GM21381 (cell line): ENCODE data around the gene TEX2.

Source experiments
- ATAC-seq: cut with Tn5 transposase; IDR thresholded peaks from one replicate; pipeline ENCODE4 v1.9.1; 2021; ENCODE audit warnings: mild to moderate bottlenecking, moderate library complexity; ENCODE audit not compliant: unreplicated experiment

TEX2 gene

GRCh38 chr17:64263000-64263766 lies at the start of gene TEX2:
TEX2 (minus strand) TSS chr17:64263260; CDS start chr17:64214217, 49,043 bp downstream.
- peak; percentile 86 for ATAC-seq

DNA sequence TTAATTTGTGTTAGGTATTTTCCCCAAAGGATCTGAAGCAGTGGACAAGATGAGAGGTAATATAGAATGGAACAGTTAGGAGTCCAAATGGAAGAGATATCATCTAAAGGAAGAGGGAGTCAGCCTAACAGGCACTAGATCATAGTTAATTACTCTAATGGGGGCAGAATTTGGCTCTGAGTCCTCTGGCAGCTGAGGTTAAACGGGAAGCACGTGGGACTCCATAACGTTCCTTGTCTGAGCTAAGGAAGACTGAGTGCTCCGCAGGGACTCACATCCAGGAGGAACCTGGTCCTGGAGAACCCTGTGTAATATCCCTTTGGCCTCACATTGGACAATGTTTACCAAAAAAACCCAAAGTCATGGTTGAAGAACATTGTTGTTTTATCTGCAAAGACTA lies 46.6 kb upstream of the TEX2 start:
- ATAC-seq, result no peak

- ATAC-seq, result no peak
These were observed 46.0 kb upstream of the TEX2 start for GRCh38 chr17:64309021-64309420.

DNA sequence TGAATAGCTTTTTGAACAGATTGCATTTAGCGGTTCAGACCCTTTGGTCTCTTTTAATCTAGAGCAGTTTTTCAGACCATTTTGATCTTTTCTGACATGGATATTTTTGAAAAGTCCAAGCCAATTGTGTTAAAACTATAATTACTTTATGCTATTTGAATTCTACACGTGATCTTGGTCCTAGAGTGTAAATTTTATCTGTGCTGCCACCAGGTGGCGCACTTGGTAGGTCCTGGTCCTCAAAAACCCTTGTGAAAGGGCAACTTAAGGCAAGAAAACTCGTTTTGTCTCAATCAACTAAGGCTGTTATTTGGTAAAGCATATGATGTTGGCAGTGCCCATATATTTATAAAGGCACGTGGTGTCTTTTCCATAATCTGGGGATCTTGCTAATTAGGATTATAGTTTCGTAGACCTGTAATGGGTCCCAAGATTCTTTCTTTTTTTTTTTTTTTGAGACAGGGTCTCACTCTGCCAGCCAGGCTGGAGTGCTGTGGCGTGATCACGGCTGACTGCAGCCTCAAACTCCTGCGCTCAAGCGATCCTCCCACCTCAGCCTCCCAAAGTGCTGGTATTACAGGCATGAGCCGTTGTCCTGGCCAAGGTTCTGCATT lies 43.9 kb upstream of the TEX2 start:
- no peak for ATAC-seq

DNA sequence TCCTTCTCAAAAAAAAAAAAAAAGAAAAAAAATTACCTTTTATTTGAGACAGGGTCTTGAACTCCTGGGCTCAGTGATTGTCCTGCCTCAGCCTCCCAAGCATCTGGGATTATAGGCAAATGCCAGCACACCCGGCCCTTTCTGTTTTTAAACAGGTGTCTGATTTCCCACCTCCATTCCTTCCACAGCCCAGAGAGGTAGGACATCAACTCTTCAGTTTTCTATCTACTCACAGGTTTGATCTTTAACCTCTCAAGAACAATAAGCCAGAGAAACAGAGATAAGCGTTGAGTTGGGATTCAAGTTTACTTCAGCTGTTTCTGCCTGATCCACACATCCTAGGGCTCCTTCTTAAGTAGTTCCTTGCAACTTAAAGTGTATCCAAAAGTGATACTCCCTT lies 41.5 kb upstream of the TEX2 start:
- no peak for ATAC-seq

- no peak for ATAC-seq
These were observed 37.6 kb upstream of the TEX2 start for GRCh38 chr17:64300699-64300965.

- ATAC-seq, result no peak
These were observed 34.5 kb upstream of the TEX2 start for GRCh38 chr17:64297467-64298088.

- no peak for ATAC-seq
These were observed 33.2 kb upstream of the TEX2 start for GRCh38 chr17:64296246-64296645.

GRCh38 chr17:64295146-64295545 lies 32.1 kb upstream of the TEX2 start:
- ATAC-seq, result no peak

GRCh38 chr17:64291268-64291851 lies 28.3 kb upstream of the TEX2 start:
- no peak for ATAC-seq

DNA sequence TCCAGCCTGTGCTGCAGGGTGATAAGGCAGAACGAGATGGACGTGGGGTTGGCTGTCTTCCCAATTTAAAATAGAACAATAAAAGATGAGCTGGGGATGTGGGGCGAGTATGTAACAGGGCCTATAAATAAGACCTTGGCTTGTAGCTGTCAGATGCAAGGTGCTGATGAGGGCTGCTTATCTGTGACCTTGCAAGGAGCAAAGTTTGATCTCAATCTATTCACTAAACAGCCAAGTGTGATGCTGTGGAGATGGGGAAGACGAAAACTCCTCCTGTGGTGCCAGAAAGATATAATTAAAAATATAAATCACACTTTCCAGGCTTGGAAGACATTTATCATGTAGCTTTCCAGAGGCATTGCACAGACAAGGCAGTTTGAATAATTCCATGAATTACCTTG lies 26.7 kb upstream of the TEX2 start:
- no peak for ATAC-seq

GRCh38 chr17:64282753-64283080 lies 19.7 kb upstream of the TEX2 start:
- ATAC-seq, result no peak

DNA sequence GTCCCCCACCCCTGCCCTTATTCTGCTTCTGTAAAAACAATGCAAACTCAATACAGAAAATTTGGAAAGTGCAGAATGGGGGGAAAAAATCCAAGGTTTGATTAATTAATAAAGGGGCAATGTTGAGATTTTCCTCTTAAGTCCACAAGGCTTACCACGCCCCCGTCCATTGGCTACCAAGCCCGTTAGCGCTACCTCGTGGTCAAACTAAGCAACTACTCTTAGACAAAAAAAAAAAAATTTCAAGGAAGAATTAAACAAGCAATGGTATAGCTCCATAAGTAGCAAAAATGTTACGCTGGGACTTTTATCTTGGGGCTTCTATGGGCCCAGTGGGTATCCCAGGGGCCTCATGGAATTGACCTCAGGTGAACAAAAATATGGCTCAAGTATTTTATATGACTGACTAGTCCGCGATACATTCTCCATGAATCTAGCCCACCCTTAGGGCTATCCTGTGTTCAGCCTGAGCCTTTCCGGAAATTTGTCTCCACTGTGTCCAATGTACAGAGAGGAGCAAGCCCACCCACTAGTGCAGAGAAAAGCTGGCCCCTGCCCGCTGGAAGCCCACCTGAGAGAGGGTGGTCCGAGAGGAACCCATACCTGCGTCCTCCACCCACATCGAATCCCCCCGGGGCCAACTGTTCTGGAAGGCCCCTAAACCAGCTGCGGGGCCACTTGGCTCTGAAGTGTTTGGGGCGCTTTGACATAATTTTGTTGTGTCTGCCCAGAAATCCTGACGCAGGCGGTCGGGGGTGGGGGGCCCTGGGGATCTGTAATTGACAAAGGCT lies 19.1 kb upstream of the TEX2 start:
- ATAC-seq, result no peak

DNA sequence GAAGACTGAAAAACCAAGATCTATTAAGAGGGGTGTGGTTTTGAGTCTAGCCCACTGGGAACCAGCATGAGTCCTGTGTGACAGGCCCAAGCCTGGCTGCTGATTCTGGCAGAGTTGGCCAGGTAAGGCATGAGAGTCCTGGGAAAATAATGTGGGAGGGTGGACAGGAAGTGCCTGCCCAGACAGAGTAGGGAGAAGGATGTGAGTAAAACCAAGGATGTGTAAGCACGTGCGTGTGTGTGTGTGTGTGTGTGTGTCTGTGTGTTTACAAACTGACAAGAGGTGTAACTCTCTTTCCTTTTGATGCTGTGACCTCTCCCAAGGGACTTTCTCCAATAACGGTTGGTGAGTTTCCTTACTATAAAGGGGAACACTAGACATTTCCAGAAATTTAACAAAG lies 15.6 kb upstream of the TEX2 start:
- ATAC-seq, result no peak

- no peak for ATAC-seq
These were observed 14.9 kb upstream of the TEX2 start for GRCh38 chr17:64277831-64278562.

DNA sequence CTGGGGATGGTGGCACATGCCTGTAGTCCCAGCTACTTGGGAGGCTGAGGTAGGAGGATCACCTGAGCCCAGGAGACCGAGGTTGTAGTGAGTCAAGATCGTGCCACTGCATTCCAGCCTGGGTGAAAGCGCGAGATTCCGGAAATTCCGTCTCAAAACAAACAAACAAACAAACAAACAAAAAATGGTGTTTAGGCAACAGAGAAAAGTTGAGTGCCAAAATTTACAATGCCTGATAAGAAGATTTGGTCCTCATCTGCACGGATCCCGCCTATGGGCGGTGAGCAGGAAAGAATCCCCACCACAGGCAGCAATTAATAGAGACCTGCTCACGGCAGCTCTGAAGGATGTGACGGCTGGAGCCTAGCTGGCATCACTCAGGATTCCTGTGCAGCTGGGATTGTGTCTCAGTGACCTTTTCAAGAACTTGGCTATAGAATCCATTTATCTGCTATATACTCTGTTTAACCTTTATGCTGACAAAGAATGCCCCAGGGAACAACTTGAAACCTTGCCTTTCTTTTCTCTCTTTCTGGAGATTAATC lies 14.0 kb upstream of the TEX2 start:
- ATAC-seq, result no peak

DNA sequence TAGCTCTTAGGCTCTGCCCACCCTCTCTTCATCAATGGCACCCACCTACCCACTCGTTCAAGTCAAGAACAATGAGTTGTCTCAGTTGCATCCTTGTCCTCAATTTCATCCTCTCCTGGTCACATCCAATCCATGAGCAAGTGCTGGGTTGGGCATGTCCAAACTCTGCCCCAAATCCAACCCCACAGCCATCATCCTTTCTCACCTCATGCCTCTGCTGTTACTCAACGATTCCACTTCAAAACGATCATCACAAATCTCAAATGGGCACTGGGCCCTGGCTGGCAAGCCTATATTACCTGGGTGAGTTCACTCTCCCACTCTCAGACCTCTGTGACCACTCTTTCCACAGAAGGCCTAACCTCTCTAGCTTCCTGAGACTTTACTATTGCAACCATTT lies 12.0 kb upstream of the TEX2 start:
- no peak for ATAC-seq

GRCh38 chr17:64273006-64273405 lies 9.9 kb upstream of the TEX2 start:
- no peak for ATAC-seq

DNA sequence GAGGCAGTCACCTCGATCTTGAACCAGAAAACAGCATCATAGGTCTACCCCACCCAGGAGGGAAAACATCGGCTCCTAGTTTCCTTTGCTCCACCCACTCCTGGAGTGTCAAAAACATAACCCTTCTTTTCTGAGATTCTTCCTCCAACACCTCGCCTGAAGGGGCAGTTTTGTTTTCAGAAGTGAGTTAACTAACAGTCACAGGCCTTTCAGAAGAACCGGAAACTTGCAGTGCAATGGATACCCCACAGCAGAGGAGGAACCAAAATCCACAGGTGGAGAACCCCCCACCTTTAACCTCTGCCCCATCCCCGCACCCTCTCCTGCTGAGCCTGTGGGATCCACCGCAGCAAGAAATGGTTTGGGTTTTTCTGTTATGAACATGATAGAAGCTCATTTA lies 7.8 kb upstream of the TEX2 start:
- ATAC-seq, result no peak
